ENCODE data around the gene TBC1D22A.
"Not testable (repeated sequence)": the region's sequence is repeated elsewhere in the genome, so short reads cannot be mapped to it uniquely, and the experiment has no call there.

- not testable (repeated sequence) for TF ChIP-seq CTCF, POLR2A (IDR thresholded peaks at IDR 0.05)
These were observed 408.3 kb downstream of the TBC1D22A start for GRCh38 chr22:47170511-47171440.
